HuH-7 (cell line): ENCODE measurements around the gene HSPB1.
"Not testable (repeated sequence)": the region's sequence is repeated elsewhere in the genome, so short reads cannot be mapped to it uniquely, and the experiment has no call there.

Source experiments
- DNase-seq: peaks from one replicate; pipeline ENCODE4 v3.0.0; 2011; ENCODE audit warnings: low spot score

The HSPB1 gene

GRCh38 chr7:76333511-76334101 lies 31.1 kb downstream of the HSPB1 start:
- DNase-seq: no peak

GRCh38 chr7:76334320-76334967 lies 32.0 kb downstream of the HSPB1 start:
- DNase-seq: no peak

GRCh38 chr7:76335417-76335816 lies 32.9 kb downstream of the HSPB1 start:
- DNase-seq: not testable (repeated sequence)

GRCh38 chr7:76336094-76336493 lies 33.6 kb downstream of the HSPB1 start:
- DNase-seq: no peak

GRCh38 chr7:76337147-76337546 lies 34.7 kb downstream of the HSPB1 start:
- DNase-seq: no peak

- DNase-seq: no peak
Observed at GRCh38 chr7:76338298-76339084, 36.0 kb downstream of the HSPB1 start.

- no peak for DNase-seq
Observed at GRCh38 chr7:76340617-76341131, 38.2 kb downstream of the HSPB1 start.

- no peak for DNase-seq
Observed at GRCh38 chr7:76342222-76342621, 39.7 kb downstream of the HSPB1 start.

GRCh38 chr7:76343294-76343930 lies 40.9 kb downstream of the HSPB1 start:
- no peak for DNase-seq

GRCh38 chr7:76343931-76344321 lies 41.5 kb downstream of the HSPB1 start:
- DNase-seq: no peak

- no peak for DNase-seq
Observed at GRCh38 chr7:76346097-76346496, 43.6 kb downstream of the HSPB1 start.

- DNase-seq: no peak
Observed at GRCh38 chr7:76346778-76347177, 44.3 kb downstream of the HSPB1 start.

GRCh38 chr7:76347710-76348109 lies 45.2 kb downstream of the HSPB1 start:
- no peak for DNase-seq

GRCh38 chr7:76349313-76349885 lies 46.9 kb downstream of the HSPB1 start:
- no peak for DNase-seq

- DNase-seq: no peak
Observed at GRCh38 chr7:76351372-76351771, 48.9 kb downstream of the HSPB1 start.

- DNase-seq: no peak
Observed at GRCh38 chr7:76352193-76352592, 49.7 kb downstream of the HSPB1 start.

- no peak for DNase-seq
Observed at GRCh38 chr7:76353744-76354143, 51.3 kb downstream of the HSPB1 start.
